Stimulated activated CD4-positive, alpha-beta T cell treated with anti-CD3 and anti-CD28 coated beads, Interleukin-4, amount 100 ng/mL, for 24 hours (primary cell): ENCODE measurements around the gene LRRTM2.
"Not testable (repeated sequence)": the region's sequence is repeated elsewhere in the genome, so short reads cannot be mapped to it uniquely, and the experiment has no call there.

ENCODE experiments used
- DNase-seq: peaks from one replicate; pipeline ENCODE4 v3.0.0-alpha.2; 2020

The LRRTM2 gene, protein sequence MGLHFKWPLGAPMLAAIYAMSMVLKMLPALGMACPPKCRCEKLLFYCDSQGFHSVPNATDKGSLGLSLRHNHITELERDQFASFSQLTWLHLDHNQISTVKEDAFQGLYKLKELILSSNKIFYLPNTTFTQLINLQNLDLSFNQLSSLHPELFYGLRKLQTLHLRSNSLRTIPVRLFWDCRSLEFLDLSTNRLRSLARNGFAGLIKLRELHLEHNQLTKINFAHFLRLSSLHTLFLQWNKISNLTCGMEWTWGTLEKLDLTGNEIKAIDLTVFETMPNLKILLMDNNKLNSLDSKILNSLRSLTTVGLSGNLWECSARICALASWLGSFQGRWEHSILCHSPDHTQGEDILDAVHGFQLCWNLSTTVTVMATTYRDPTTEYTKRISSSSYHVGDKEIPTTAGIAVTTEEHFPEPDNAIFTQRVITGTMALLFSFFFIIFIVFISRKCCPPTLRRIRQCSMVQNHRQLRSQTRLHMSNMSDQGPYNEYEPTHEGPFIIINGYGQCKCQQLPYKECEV

GRCh38 chr5:138874771-138875551 lies at the start of gene LRRTM2:
Gene LRRTM2, minus strand, starts transcription at chr5:138875335. Its CDS starts 424 bp downstream, at chr5:138874911.
- no peak for DNase-seq

GRCh38 chr5:138922494-138922893 lies 47.4 kb upstream of the LRRTM2 start:
- no peak for DNase-seq

DNA sequence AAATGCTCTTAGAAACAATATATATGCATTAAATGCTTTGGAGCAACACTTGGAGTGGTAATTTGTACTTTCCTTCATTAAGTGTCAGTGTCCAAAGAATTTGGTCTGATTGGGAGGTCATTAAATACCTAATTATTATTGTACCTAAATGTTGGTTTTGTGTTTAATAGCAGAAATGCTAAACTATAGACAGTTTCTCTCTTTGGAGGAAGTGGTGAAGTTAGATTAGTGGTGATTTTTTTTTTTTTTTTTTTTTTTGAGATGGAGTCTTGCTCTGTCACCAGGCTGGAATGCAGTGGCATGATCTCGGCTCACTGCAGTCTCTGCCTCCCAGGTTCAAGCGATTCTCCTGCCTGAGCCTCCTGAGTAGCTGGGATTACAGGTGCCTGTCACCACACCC lies 46.2 kb upstream of the LRRTM2 start:
- not testable (repeated sequence) for DNase-seq

GRCh38 chr5:138920181-138920580 lies 45.0 kb upstream of the LRRTM2 start:
- no peak for DNase-seq

GRCh38 chr5:138918686-138919085 lies 43.6 kb upstream of the LRRTM2 start:
- no peak for DNase-seq

DNA sequence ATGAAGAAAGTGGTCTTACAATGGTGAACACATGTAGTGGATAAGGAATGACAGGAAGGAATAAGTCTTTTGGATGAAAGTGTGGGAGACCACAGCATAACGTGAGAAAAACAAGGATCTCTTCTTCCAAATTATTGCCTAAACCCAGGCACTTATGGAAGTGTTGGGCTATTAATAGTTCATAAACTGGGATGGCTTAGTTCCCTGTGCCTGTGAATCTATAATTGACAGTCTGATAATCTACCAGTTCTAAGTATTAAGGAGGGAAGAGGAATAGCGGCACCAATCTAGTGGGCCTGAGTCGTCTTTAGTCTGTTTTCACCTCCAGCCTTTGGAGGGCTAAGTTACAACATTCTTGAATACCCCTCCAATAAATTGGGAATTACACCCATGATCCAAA lies 39.2 kb upstream of the LRRTM2 start:
- DNase-seq: no peak

DNA sequence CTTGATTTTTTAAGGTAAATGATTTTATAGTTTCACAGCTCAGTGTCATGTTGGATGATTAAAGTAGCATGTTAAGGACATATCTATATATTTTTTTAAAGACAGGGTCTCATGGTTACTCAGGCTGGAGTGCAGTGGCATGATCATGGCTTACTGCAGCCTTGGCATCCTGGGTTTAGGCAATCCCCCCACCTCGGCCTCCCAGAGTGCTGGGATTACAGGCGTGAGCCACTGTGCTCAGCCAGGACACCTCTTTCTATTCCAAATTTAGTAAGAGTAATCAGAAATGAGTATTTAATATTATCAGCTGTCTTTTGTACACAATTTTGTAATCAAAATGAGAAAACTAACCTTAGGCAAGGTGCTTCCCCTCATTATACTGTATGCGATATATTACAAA lies 38.6 kb upstream of the LRRTM2 start:
- no peak for DNase-seq

GRCh38 chr5:138912093-138912492 lies 37.0 kb upstream of the LRRTM2 start:
- no peak for DNase-seq

DNA sequence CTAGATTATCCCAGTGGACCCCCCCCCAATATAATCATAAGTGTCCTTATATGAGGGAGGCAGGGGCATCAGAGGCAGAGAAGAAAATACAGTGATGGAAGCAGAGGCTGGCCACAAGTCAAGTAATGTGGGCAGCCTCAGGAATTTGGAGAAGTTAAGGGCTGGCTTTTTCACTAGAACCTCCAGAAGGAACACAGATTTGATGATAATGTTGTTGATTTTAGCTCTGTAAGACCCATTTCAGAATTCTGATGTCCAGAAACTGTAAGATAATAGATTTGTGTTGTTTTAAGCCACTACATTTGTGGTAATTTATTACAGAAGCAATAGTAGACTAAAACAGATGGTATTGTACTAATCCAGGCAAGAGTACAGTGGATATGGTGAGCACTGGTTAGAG lies 36.3 kb upstream of the LRRTM2 start:
- no peak for DNase-seq

- DNase-seq: no peak
These were observed 35.5 kb upstream of the LRRTM2 start for GRCh38 chr5:138910546-138911185.

DNA sequence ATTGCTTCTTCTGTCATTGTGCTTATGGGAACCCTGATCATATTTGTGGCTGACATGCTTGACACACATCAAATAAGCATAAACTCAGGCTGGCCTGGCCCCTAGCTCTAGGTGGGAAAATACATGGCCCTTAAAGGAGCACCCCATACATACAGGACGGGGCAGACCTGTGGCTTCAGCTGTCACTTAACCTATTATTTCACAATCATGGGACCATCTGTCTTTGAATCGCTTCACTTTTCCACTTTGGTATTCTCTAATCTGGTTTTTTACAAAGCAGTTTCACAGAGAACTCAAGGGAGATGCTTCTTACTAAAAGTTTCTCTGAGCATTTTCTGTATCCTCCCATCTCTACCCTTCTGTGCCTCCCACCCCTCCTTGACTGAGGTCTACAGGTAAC lies 34.6 kb upstream of the LRRTM2 start:
- no peak for DNase-seq

DNA sequence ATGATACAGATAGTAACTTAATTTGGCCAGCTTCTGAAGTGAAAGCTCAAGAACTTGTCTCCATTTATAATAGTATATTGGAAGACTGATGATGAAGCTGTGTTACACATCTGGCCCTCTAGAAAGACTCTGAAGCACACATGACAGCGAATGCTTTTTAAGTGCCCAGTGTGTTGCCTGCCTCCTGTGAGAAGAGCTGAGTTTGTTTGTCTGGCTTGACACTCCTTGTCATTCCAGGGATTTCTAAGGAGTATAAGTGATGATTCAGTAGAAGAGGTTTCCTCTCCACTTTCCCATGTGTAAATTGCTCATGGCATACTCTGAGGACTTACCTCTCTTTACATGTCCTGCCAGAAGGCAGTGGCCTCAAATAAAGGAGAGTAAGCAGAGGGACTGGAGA lies 30.4 kb upstream of the LRRTM2 start:
- DNase-seq: no peak

GRCh38 chr5:138903130-138903775 lies 28.1 kb upstream of the LRRTM2 start:
- DNase-seq: no peak

DNA sequence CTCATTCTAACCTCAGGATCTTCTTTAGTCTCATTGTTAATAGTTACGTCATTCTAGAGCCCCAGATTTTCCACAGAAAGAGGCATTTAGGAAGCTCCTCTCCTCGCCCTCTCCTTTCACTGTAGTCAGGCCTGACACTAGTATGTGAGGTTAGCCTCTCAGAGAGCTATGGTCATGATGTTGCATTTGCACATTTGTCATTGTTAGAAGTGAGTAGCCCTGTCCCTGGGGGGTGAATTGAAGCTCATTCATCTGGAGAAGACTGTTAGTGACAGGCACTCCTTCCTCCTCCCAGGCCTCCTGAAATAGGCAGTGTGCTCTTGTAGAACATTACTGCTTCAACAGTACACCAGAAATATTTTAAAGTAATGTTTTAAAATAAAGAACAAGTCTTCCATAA lies 26.6 kb upstream of the LRRTM2 start:
- no peak for DNase-seq

DNA sequence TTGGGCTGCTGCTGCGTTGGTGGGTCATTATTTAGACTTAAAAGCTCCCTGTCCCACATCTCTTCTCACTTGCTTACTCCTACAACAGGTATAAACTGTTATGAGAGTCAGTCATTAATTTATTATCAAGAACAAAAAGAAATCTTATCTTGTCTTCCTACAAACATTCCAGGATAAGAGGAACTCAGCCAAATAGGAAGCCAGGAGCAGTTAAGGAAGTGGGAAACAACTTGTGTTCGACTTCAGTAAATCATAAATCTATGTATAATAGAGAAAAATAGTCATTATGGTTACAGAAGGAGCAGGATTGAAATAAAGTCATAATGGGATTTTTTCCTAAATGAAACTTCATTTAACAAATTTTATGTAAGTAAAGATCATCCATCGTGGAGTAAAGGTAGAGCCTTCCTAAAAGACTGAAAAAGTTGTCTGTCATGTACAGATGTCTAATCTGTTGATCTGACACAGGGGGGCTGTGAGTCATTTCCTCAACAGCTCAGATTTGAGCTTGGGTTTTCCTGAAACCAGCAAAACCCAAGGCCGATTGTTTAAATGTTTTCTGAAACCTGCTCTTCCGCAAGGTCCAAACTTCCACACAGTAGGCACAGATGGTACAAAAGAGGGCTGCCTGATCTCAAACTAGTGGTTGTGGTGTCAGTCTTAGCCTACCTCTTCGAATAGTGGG lies 25.3 kb upstream of the LRRTM2 start:
- peak; percentile 14 for DNase-seq

GRCh38 chr5:138898742-138899141 lies 23.6 kb upstream of the LRRTM2 start:
- DNase-seq: no peak

DNA sequence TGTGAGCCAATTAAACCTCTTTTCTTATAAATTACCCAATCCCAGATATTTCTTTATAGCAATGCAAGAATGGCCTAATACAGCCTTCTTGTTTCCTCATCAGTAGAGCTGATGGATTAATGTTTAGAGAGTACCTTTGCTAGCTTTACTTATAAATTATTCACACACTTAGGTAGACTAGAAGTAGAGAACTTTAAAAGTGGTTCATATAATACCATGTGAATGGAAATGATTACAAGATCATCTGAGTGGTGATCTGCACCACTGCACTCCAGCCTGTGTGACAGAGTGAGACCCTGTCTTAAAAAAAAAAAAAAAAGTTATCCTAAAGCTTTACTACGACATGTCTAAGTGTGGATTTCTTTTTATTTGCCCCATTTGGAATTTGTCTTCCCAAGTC lies 23.2 kb upstream of the LRRTM2 start:
- DNase-seq: no peak

DNA sequence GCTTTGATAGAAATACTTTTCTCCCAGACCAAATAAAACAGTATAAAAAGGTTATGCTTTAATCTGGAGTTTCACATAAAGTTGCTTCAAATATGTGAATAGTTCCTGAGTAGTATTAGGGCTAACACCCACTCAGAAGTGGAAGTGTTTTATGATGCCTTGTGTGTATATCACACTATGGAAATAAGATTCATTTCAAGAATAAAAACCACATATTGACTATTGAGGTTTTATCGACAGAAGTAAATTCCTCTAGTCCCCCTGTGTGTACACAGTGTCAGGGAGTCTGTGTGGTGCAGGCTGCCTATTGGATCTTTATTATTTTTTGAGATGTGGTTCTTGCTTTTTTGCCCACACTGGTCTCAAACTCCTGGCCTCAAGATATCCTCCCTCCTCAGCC lies 20.8 kb upstream of the LRRTM2 start:
- DNase-seq: no peak

DNA sequence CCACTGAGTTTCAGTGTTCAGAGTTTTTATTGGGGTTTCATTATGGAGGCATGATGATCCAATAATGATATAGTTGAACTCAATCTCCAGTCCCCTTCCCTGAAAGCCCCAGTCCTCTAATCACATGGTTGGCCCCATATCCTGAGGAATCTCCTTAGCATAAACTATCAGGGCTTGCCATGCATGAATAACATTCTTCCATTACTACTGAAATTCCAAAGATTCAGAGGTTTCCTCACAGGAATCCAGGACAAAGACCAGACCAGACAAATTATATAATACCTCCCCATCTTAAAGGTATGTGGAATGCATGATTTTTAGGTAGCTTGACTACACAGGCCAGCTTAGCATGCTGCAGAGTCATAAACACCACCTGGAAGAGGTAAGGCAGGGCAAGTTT lies 15.5 kb upstream of the LRRTM2 start:
- DNase-seq: no peak

DNA sequence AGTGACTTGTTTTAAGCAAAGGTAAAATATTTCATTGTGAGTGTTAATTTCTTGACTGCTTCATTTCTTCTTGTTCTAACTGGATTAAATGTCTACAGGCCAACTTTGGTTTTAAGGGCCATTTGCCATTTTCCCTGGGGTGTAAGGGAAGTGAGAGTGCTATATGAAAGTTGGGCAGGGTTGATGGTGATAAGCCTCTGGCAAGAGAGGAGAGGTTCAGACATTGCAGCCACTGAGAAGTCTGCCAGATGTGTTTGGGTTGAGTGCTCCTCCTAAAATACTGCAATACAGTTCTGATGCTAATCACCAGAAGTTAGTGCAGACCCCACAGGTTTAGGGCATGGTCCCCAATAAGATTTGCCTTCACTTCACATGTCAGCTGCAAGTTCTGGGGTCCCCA lies 14.9 kb upstream of the LRRTM2 start:
- DNase-seq: no peak

GRCh38 chr5:138884554-138884953 lies 9.4 kb upstream of the LRRTM2 start:
- DNase-seq: no peak

- no peak for DNase-seq
These were observed 9.0 kb upstream of the LRRTM2 start for GRCh38 chr5:138884094-138884493.
